IPS-NIHi11 (cell line): ENCODE measurements around the gene UTY.

Experiments used
- DNase-seq: peaks from one replicate; pipeline ENCODE4 v3.0.0; 2012; ENCODE audit warnings: mixed read lengths, low spot score

The UTY gene

GRCh38 chrY:13415556-13415955 lies 64.3 kb downstream of the UTY start:
- DNase-seq = no peak

DNA sequence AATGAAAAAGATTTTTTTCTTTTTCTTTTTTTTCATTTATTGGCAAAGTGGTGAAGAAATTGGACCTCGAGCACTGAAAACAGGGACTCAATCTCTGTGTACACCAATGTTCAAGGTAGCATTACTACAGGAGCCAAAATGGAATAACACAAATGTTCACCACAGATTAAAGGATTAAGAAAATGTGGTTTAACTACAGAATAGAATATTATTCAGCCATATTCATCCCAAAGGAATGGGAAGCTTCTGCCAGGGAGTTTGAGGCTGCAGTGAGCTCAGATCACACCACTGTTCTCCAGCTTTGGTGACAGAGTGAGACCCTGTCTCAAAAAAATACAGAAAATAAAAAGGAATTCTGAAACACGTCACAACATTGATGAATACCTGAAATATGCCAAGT lies 81.0 kb downstream of the UTY start:
- DNase-seq = no peak

DNA sequence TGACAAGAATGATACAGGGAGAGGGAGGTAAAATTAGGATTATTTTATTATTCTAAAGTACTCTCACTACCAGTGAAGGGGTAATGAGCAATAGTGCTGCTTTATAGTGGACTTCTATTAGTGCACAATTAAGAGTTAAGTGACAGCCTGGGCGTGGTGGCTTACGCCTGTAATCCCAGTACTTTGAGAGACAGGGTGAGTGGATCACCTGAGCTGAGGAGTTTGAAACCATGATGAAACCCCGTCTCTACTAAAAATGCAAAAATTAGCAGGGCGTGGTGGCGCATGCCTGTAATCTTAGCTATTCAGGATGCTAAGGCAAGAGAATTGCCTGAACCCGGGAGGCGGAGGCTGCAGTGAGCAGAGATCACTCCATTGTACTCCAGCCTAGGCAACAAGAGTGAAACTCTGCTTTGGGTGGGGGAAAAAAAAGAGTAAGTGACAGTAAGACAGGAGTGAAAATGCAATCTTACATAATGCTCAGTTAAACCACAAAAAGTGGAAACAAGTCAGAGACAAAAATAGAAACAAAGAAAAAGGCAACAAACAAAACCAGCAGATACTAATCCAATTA lies 98.6 kb downstream of the UTY start:
- no peak for DNase-seq

- DNase-seq = no peak
These were observed 108.7 kb downstream of the UTY start for GRCh38 chrY:13370868-13371800.

- DNase-seq = no peak
These were observed 109.6 kb downstream of the UTY start for GRCh38 chrY:13370245-13370644.

DNA sequence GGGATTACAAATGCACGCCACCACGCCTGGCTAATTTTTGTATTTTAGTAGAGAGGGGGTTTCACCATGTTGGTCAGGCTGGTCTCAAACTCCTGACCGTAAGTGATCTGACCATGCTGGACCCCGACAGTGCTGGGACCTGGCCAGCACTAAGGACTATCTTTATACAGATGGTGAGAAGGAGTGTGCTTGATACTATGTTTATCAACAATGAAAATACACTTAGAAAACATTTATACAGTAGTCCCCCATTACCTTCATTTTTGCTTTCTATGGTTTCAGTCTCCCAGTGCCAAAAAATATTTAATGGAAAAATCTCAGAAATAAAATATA lies 111.4 kb downstream of the UTY start:
- DNase-seq = no peak

DNA sequence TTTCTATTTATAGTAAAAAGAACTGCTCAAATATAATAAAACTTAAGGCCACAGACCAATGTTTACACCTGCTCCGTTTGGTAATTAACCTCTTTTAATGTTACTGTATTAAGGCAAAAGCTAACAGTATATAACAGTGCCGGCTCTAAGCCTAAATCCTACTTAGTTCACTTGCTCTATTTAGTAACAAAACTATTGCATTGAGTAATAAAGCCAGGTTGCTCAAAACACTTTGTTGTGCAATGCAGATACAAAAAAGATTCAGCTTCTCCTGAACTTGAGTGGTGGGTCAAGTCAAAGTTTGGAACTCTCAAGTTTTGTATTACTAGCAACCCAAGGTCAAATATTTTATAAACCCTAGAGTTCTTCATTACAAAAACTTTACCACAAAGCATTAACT lies 116.2 kb downstream of the UTY start:
- no peak for DNase-seq

GRCh38 chrY:13362662-13363061 lies 117.2 kb downstream of the UTY start:
- no peak for DNase-seq

DNA sequence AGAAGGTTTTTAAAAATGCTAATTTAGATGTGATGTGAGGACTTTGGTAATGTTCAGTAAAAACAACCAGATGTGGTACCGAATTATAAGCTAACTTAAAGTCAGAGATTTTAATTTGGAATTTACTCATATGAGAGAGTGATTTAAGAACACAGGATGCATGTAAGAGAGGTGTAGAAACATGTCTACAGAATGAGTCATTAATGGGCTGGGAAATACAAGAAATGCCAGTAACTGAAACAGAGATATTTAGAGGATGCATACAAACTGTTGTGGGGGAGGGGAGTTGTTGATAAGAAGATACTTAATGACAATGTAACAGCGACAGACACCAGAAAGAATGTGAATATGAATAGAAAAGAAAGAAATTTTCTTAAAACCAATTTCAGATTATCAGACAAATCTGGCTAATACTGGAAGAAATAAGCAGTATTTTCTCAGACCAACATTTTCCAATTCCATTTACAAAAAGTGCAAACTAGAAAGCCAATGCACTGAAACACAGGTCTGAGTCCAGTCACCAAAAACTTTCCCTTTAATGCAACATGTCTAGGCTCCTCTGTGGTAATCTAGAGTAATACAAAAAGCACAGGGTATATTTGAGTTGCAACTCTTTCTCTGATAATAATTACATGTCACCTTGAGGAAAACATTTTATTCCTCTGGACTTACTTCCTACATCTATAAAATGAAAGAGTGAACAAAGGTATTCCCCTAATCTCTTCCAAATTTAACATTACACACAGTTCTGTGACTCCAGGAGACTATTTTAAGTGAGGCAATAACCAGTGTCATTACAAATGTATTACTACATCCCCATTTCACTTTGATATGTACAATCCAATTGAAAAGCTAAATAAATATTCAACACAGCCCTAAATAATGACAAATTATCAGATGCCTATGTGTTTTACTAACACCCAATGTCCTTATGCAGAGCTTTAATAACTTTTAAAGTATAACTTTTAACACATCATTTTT lies 117.9 kb downstream of the UTY start:
- no peak for DNase-seq

DNA sequence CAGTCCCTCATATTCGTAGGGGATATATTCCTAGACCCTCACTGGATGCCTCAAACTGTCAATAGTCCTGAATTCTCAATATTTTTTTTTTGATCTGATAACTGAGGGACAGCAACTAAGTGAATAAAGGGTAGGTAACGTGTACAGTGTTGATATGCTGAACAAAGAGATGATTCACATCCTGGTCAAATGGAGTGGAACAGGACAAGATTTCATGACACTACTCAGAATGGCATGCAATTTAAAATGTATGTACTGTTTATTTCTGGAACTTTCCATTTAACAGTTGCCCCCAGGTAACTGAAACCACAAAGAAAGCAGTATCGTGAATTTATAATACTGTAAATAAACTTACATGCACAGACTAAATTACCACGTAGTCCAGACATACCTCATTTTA lies 128.4 kb downstream of the UTY start:
- DNase-seq = no peak

GRCh38 chrY:13347106-13347505 lies 132.7 kb downstream of the UTY start:
- DNase-seq = no peak

DNA sequence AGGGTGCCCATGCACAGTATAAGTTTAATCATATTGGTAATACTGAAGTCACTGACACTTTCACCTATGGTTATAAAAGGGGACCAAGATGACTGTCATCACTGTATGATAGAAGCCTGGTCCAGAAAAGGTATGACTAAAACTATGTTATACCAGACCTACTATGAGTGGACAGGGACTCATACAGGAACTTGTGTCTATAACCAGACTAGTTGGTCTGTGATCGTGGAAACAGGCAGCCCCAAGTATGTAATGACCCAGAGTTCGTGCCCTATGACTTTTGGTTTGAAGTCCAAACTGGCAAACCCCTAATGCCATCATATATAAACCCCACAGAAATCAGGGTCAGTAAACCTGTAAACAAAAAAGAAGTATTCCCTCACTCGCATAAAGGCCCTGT lies 134.3 kb downstream of the UTY start:
- DNase-seq = no peak

- DNase-seq = peak; percentile 33
These were observed 136.4 kb downstream of the UTY start for GRCh38 chrY:13343307-13343946.

DNA sequence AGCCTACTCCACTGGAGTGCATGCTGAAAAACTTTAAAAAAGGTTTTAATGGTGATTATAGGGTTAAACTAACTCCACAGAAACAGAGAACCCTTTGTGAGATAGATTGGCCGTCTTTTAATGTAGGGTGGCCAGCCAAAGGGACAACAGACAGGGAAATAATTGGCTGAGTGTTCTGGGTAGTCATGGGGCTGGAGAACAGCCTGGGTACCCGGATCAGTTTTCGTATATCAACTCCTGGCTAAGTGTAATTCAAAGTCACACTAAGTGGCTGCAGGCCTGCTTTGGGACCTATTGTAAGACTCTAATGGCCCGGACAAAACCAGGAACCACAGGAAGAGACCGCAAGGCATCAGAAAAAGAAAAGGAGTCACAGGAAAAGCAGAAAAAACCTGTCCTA lies 139.9 kb downstream of the UTY start:
- DNase-seq = no peak

GRCh38 chrY:13339381-13339780 lies 140.5 kb downstream of the UTY start:
- DNase-seq = no peak

DNA sequence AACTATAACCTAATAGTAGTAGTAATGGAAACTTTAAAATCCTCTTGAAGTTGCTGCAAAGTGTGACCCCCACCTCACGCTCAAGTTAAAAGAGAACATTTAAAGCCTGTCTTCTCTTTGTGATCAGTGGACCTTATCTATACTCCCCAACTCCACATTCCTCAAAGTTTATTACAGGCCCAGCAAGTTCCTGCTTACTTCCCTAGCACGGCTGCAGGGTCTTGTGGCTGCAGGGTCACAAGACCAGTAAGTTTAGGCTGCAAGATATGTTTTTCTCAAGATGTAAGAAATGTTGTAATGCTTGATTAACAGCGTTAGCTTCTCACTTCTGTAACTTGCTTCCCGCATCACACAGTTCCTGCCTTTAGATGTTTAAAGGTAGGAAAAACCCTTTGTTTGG lies 141.1 kb downstream of the UTY start:
- no peak for DNase-seq

- no peak for DNase-seq
These were observed 141.9 kb downstream of the UTY start for GRCh38 chrY:13337934-13338333.

DNA sequence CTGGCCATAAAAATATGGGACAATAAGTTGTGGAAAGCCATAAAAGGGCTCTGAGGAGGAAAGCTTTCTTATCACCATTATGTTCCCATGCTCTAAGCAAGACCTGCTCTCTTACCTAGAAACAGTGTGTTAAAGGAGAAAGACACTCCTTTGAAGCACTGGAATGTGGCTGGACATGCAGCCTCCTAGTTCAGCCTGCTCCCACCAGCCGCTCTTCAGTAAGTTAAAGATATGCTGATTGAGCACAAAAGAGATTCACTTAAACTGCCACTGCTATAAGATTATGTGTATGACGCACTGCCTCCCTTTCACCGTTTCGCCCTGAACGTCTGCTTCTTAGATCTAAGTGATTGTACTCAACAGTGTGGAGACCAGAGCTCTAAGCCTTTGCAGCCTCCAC lies 146.0 kb downstream of the UTY start:
- no peak for DNase-seq

GRCh38 chrY:13330651-13331050 lies 149.2 kb downstream of the UTY start:
- DNase-seq = no peak

- DNase-seq = no peak
These were observed 166.9 kb downstream of the UTY start for GRCh38 chrY:13312966-13313365.

- no peak for DNase-seq
These were observed 171.9 kb downstream of the UTY start for GRCh38 chrY:13307959-13308358.

- DNase-seq = no peak
These were observed 179.0 kb downstream of the UTY start for GRCh38 chrY:13300795-13301194.
